ENCODE measurements around the gene COQ2. TPM values are rescaled to one million over a fixed set of nuclear protein-coding genes. Genes with fewer than 3 reads are reported as not detected.

Gene COQ2
- total and polyA plus RNA-seq, 8 donors: 1.8 to 10.1 (median 8.0) TPM

DNA sequence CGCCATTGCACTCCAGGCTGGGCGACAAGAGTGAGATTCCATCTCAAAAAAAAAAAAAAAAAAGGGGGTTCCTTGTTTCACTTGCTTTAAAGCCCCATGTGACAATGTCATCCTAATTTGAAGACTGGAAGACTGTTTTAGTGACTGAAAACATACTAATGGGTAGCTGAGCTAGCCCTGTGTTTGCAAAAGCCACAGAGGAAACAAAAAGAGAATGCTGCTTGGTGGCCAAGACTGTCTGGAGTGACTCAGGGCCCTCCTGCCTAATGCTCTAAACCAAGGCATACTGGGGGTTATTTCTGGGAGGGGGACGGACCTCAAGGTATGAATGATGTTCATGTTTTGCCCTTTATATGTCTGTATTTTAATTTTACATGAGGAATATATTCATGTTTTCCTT lies 34.1 kb upstream of the COQ2 start:
- Histone ChIP-seq H3K36me3 (no peaks in the 10 kb centered on the region), H3K27me3 (no peaks in the 10 kb centered on the region)

DNA sequence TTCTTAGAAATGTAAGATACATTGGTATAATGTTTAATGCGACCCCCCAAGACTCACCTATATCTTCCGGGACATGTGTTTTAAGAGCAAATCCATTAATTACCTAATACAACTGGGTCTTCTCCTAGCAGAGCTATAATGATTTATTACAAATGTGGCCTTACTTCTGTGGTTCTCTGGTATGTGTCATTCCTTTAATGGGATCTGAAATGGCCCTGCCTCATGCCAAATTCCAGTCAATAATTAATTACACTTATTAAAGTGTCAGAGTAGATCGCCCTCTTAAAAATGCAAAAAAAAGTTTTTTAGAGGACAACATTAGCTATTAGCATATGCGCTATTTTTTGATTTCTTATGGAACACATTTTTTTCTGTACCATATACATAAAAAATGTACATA lies 33.1 kb upstream of the COQ2 start:
- Histone ChIP-seq H3K9me3 (no peaks in the 10 kb centered on the region), H3K4me1 (no peaks in the 10 kb centered on the region), H3K27ac (no peak overlapping the region), H3K27me3 (no peaks in the 10 kb centered on the region), H3K36me3 (no peaks in the 10 kb centered on the region), H3K4me3 (no peak overlapping the region)
- 69 to 84% (median 72%) methylated on average over 4 of the region's 4 CpGs for WGBS, 5 donors
- TF ChIP-seq, protein P1, sequence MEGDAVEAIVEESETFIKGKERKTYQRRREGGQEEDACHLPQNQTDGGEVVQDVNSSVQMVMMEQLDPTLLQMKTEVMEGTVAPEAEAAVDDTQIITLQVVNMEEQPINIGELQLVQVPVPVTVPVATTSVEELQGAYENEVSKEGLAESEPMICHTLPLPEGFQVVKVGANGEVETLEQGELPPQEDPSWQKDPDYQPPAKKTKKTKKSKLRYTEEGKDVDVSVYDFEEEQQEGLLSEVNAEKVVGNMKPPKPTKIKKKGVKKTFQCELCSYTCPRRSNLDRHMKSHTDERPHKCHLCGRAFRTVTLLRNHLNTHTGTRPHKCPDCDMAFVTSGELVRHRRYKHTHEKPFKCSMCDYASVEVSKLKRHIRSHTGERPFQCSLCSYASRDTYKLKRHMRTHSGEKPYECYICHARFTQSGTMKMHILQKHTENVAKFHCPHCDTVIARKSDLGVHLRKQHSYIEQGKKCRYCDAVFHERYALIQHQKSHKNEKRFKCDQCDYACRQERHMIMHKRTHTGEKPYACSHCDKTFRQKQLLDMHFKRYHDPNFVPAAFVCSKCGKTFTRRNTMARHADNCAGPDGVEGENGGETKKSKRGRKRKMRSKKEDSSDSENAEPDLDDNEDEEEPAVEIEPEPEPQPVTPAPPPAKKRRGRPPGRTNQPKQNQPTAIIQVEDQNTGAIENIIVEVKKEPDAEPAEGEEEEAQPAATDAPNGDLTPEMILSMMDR (IDR thresholded peaks at IDR 0.05): no peak
- no peak for TF ChIP-seq EP300 (IDR thresholded peaks at IDR 0.05)
- no peak for TF ChIP-seq POLR2AphosphoS5 (IDR thresholded peaks at IDR 0.05)
- no peak for TF ChIP-seq POLR2A (IDR thresholded peaks at IDR 0.05)
- intact Hi-C loops (cut with DNase I; ENCODE audit: low total_unique reads): no loop called here
- DNase-seq: no peak

More for the DNA sequence above, 34.1 kb upstream of the COQ2 start:
- Histone ChIP-seq H3K27ac (no peak overlapping the region), H3K9me3 (no peaks in the 10 kb centered on the region), H3K4me3 (no peak overlapping the region), H3K4me1 (no peaks in the 10 kb centered on the region)
- intact Hi-C loops (cut with DNase I; ENCODE audit: low total_unique reads): no loop called here
- 85 to 96% (median 92%) methylated on average over 3 of the region's 3 CpGs for WGBS, 5 donors
- TF ChIP-seq EP300 (IDR thresholded peaks at IDR 0.05) (no peak), POLR2A (IDR thresholded peaks at IDR 0.05) (no peak), POLR2AphosphoS5 (IDR thresholded peaks at IDR 0.05) (no peak)
- TF ChIP-seq, protein P1 (IDR thresholded peaks at IDR 0.05): no peak
- no peak for DNase-seq

DNA sequence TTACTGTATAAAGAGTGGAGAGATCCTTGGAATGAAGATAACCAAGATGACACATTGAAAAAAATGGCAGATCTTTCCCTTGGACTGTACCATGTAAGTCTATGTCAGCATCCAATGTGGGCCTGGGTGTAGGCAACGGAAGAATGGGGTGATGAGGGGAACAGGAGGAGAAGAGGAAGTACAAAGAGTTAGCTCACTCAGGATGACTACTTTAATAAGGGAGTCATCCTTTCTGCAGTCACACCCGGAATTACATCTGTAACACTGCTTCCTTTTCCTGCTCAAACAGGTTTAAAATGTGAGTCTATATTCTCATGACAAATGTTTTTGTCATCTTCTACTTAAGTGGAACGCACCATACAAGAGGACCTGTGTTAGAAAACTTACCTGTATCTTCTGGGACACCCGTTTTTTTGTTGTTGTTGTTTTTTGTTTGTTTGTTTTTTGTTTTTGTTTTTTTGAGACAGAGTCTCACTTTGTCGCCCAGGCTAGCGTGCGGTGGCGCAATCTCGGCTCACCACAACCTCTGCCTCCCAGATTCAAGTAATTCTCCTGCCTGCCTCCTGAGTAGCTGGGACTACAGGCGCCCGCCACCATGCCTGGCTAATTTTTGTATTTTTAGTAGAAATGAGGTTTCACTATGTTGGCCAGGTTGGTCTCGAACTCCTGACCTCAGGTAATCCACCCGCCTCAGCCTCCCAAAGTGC lies 32.0 kb upstream of the COQ2 start:
- H3K9me3 ChIP-seq: no peaks in the 10 kb centered on the region
- no peaks in the 10 kb centered on the region for H3K27me3 ChIP-seq
- no peak overlapping the region for H3K4me3 ChIP-seq
- H3K27ac ChIP-seq: peak overlapping the region in 2 of 5 donors; percentile 12
- no peaks in the 10 kb centered on the region for H3K36me3 ChIP-seq
- WGBS, 5 donors: 85 to 89% (median 88%) methylated on average over 13 of the region's 13 CpGs
- DNase-seq: no peak
- H3K4me1 ChIP-seq: no peaks in the 10 kb centered on the region
- TF ChIP-seq, protein P1 (IDR thresholded peaks at IDR 0.05): no peak
- TF ChIP-seq POLR2A (IDR thresholded peaks at IDR 0.05) (no peak), EP300 (IDR thresholded peaks at IDR 0.05) (no peak)
- intact Hi-C loops (cut with DNase I; ENCODE audit: low total_unique reads): no loop called here

DNA sequence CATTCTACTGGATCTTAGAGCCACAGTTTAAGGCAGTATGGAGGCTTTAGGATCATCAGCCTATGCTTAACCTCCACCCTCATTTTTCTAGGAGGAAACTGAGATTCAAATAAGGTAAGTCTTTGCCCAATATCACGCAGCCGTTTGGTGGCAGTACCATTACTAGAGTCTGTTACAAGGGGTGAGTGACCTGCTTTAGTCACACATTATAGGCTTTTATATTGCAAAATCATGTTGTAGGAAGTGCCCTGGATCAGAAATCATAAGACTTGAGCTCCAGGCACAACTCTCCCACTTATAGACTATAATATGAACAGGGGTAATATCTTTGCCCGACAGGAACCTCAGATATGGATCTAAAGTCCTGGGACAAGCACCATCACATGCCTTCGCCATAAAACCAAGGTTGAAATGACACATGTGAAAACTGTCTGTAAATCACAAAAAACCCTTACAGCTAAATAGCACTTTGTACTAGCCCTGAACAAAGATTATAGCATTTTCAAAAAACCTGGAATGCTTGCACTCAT lies 30.8 kb upstream of the COQ2 start:
- intact Hi-C loops (cut with DNase I; ENCODE audit: low total_unique reads): no loop called here
- no peaks in the 10 kb centered on the region for H3K9me3 ChIP-seq
- TF ChIP-seq EP300 (IDR thresholded peaks at IDR 0.05) (no peak), POLR2A (IDR thresholded peaks at IDR 0.05) (no peak), POLR2AphosphoS5 (IDR thresholded peaks at IDR 0.05) (no peak)
- TF ChIP-seq, protein P1 (IDR thresholded peaks at IDR 0.05): no peak
- H3K4me1 ChIP-seq: no peaks in the 10 kb centered on the region
- no peak for DNase-seq
- no peak overlapping the region for H3K4me3 ChIP-seq
- H3K36me3 ChIP-seq: peaks cover 0 to 4% (median 0%) of the 10 kb centered on the region in 4 donors
- no peaks in the 10 kb centered on the region for H3K27me3 ChIP-seq
- H3K27ac ChIP-seq: no peak overlapping the region
- WGBS, 5 donors: 88 to 97% (median 93%) methylated on average over 4 of the region's 4 CpGs

Data from stomach (tissue), 9 donors.